HEK293 (cell line): ENCODE results near the gene TMC4.

Experiments
- BCL11A ChIP-seq: fragments of 450-650 bp; formaldehyde crosslinking; IDR thresholded peaks from 2 replicates; pipeline ENCODE4 v1.5.1; 2016; ENCODE audit warnings: low read depth, missing biosample characterization, missing genetic modification characterization
- CTCF ChIP-seq: fragments of 450-650 bp; formaldehyde crosslinking; IDR thresholded peaks from 2 replicates; pipeline ENCODE4 v1.5.1; 2016; ENCODE audit warnings: missing biosample characterization, missing genetic modification characterization
- KLF16 ChIP-seq: fragments of 450-650 bp; formaldehyde crosslinking; IDR thresholded peaks from 2 replicates; pipeline ENCODE4 v1.5.1; 2017; ENCODE audit warnings: missing biosample characterization, missing genetic modification characterization
- ZNF514 ChIP-seq: fragments of 450-650 bp; formaldehyde crosslinking; IDR thresholded peaks from 2 replicates; pipeline ENCODE4 v1.5.1; 2016; ENCODE audit warnings: missing biosample characterization, missing genetic modification characterization
- TF ChIP-seq, protein P1 (sequence below): fragments of 450-650 bp; formaldehyde crosslinking; IDR thresholded peaks from 2 replicates; pipeline ENCODE4 v1.5.1; 2016; ENCODE audit warnings: missing biosample characterization, missing genetic modification characterization

DNA sequence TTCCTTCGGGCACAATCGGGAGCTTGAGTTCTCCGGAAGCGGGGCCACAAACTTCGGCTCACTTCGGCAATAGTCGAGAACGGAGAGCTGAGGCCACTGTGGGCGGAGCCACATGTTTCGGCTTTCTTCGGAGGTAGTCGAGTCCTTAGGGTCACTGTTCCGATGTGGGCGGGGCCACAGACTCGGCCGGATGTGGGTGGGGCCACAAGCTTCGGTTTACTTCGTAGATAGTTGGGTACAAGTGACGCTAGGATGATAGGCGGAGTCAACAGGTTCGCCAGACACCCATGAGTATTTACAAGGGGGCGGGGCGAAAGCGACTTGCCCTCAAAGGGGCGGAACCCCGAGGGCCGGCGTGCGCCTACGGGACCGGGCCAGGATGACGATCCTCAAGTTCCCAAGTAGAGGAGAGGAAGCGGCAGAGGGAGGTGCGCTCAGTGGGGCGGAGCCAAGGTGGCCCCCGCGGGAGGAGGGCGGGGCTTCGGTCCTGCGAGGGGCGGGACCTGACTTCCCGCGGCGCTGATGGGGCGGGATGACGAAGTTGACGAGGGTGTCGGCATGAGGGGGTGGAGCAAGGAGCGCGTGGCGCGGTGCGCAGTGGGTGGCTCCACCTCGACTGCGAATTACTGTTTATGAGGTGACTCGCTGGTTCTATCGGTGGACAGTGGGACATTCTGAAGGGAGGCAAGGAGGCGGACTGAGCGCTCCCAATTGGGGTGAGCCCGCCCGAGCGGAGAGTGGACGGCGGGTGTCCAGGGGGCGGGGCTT is 17.0 kb upstream of the TMC4 start:
- TF ChIP-seq CTCF (tag by site-specific recombination) (no peak; the same call in 1 of the 2 replicates), KLF16 (tag by site-specific recombination) (peak; percentile 94), BCL11A (tag by site-specific recombination) (no peak), ZNF514 (tag by site-specific recombination) (no peak)
- TF ChIP-seq, protein P1, sequence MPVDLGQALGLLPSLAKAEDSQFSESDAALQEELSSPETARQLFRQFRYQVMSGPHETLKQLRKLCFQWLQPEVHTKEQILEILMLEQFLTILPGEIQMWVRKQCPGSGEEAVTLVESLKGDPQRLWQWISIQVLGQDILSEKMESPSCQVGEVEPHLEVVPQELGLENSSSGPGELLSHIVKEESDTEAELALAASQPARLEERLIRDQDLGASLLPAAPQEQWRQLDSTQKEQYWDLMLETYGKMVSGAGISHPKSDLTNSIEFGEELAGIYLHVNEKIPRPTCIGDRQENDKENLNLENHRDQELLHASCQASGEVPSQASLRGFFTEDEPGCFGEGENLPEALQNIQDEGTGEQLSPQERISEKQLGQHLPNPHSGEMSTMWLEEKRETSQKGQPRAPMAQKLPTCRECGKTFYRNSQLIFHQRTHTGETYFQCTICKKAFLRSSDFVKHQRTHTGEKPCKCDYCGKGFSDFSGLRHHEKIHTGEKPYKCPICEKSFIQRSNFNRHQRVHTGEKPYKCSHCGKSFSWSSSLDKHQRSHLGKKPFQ (tag by site-specific recombination), result no peak
